Hypothalamus (tissue), 51 donors: Measurements from ENCODE around the gene SOHLH1.

ENCODE experiments used
- DNase-seq, 51 donors: peaks; one replicate each; lab custom pipeline; 2025; lab: John Stamatoyannopoulos, UW

SOHLH1 gene

GRCh38 chr9:135707252-135708138, 8.2 kb upstream of the SOHLH1 start:
- DNase-seq, result peak in 1 of 51 donors; percentile 7

GRCh38 chr9:135706288-135706687, 7.0 kb upstream of the SOHLH1 start:
- DNase-seq, result no peak

DNA sequence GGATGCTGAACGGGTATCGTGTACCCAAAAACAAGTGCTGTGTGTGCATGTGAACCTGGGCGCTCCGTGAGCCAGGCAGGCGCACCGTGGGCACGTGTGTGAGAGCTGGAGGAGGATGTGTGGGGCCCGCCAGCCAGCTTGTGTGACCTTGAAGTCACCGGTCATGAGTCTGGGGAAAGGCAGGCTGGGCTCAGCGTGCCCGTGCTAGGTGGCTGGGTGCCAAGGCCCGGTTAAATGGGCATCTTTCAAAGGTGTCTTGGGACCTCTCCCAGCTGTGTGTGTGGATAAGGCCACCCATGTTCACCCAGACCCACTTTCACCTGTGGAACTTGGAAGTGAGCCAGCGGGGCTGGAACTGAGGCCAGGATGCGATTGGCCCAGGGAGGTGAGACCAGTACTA, 6.1 kb upstream of the SOHLH1 start:
- DNase-seq, result no peak

- DNase-seq, result no peak
Measured at GRCh38 chr9:135704483-135704882, 5.2 kb upstream of the SOHLH1 start.

DNA sequence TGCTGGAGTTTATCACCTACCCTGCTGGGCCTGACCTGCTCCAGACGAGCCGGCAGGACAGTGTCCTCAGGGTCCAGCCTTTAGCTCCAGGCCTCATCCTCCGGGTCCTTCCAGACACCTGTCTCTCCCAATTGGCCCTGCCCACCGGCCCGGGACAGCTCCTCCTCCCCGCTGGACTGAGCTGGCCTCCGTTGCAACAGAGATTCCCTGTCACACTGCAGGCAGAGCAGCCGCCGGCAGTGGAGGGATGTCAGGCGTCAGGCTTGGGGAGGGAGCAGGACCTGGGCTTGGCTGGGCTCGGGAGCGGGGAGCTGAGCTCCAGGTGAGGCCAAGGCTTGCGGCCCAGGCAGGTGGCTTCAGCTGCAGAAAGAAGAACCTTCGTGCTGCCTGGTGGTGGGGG, 4.4 kb upstream of the SOHLH1 start:
- no peak for DNase-seq

- DNase-seq, result peak in 23 of 51 donors; percentile 2 to 69 (median 17)
Measured at GRCh38 chr9:135701959-135702721, 2.9 kb upstream of the SOHLH1 start, which contains the start of gene KCNT1. Gene KCNT1, plus strand, starts transcription at chr9:135702185. Its CDS starts 74 bp downstream, at chr9:135702259.

- no peak for DNase-seq
Measured at GRCh38 chr9:135701067-135701958, 2.0 kb upstream of the SOHLH1 start.

DNA sequence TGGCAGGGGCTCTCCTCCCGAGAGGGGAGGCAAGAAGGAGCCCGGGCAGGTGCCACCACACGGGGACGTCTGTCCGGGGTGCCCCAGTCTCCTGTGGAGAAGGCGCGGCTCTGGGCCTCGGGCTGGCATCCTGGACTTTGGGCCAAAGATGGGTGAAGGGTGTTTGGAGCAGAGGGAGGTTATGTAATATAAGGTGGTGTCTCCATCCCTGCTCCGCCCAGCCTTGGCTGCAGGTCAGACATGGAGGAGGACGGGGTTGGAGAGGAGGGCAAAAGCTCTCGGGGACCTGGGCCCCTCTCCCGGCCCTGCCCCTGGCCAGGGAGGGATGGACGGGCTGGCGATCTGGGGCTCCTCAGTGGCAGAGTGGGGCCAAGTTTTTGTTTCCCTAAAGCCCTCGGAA, 1.2 kb upstream of the SOHLH1 start:
- DNase-seq, result no peak

DNA sequence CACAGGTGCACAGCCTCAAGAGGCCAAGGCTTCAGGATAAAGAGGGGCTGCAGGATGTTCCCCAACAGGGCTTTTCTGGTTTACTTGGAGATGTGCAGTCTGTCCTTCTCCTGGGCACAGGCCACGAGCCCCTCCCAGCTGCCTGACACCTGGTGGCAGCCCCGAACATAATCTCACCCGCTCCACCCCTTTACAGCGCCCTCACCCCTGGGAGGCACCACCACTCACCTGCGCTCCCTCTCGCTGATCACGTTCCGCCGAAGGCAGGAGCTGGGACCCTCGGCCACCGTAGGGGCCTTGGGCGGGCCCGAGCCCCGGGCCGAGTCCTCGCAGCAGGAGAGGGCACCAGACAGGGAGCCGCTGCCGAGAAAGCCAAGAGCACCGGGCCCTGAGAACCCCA, 514 bp downstream of the SOHLH1 start:
- no peak for DNase-seq

GRCh38 chr9:135698236-135698635, 1.0 kb downstream of the SOHLH1 start:
- DNase-seq, result no peak

DNA sequence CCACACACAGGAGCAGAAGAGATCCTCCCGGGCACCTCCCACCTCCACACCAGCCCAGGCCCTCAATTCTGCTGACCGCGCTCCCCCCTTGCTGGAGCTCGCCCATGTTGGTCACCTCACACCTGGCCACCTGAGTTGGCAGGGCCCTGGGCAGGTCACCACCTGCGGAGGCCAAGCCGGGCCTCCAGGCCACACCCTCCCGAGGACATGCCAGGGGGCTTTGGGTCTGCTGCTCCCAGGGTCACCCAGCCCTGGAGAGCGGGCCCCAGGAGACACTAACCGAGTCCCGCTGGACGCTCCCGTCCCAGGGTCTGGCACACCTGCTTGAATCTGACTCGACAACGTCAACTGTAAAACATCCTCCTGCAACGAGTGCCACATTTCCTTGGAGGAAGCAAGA, 2.1 kb downstream of the SOHLH1 start:
- DNase-seq, result no peak

DNA sequence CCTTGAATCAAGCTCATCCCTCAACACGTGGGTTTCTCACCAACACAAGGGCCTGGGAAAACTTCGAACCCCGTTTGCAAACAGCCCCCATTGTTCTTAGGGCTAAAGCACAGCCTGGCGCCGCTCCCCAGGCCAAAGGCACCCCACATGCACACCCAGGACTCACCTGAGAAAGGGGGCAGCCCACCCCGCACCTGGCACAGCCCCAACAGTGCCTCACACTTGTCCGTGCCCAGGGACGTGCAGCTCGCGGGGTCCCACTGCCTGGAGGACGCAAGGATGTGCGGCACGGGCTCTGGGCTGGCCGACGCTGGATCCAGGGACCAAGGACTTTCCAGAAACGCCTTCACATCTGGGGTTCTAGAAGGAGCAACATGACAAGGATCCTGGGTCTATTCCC, 2.8 kb downstream of the SOHLH1 start:
- no peak for DNase-seq

GRCh38 chr9:135695642-135696041, 3.6 kb downstream of the SOHLH1 start:
- no peak for DNase-seq

- DNase-seq, result no peak
Measured at GRCh38 chr9:135695036-135695435, 4.2 kb downstream of the SOHLH1 start.

DNA sequence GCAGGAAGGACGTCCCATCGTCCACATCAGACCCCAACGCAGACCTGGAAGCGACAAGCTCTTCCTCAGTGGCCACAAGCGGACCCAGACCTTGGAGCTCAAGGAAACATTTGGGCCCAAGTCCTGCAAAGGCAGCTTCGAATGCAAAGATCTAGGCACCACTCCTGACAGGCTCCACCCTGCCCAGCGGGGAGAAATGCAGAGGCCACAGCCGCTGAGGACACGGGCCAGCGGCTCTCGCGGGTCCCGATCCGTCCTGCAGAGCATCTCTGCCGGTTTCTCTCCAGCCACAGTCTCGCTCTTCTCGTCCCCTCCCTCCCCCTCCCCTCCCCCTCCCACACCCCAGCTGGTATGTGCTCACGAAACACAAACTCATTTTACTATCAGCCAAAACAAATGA, 4.9 kb downstream of the SOHLH1 start:
- DNase-seq, result no peak

GRCh38 chr9:135693771-135694170, 5.5 kb downstream of the SOHLH1 start:
- no peak for DNase-seq

DNA sequence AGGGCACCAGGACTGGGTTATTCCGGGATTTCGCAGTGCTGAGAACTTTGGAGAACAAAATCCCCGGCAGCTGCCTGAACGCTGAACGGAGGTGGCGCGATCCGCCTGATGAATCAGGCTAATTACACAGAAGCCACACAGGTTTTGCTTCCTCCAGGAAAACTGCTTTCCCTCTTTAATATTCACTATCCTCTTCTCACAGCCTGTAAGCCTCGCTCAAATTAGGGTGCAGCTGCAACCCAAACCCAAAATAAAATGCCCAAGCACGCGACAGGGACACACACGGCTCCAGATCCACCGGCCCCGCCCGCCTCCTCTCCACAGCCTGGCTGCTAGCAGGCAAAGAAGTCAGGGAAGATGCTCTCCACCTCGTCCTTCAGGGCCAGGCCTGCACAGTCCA, 6.0 kb downstream of the SOHLH1 start:
- DNase-seq, result peak in 3 of 51 donors; percentile 34 to 79 (median 44)

GRCh38 chr9:135692410-135692809, 6.9 kb downstream of the SOHLH1 start:
- DNase-seq, result peak in 5 of 51 donors; percentile 14 to 55 (median 28)

- DNase-seq, result no peak
Measured at GRCh38 chr9:135690836-135691570, 8.3 kb downstream of the SOHLH1 start.

DNA sequence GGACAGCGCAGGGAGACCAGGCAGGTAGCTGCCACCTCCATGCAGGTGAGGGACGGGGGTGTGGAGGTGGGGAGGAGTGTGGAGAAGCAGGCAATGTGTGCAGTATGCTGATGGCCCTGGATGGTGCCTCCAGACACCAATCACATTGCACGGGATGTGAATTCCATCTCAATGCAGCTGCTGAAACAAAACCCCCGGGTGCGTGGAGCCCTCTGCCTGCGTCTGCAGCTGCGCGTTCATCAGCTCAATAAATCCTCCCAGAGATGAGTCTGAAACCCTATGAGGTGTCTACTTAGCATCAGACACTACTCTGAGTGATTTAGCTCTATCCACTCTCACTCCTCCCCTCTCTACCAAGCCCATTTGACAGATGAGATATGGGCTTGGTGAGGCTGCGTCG, 10.3 kb downstream of the SOHLH1 start:
- DNase-seq, result no peak
